ENCODE data around the gene CPHXL. TPM values are rescaled to one million over a fixed set of nuclear protein-coding genes. Genes with fewer than 3 reads are reported as not detected.

The CPHXL gene
- total RNA-seq, 1 experiment from 2014 or later = not detected

GRCh38 chr16:75710344-75710743 is 15.9 kb downstream of the CPHXL start:
- H3K27ac Mint-ChIP-seq (ENCODE audit: low read depth, unreplicated experiment) = no peak overlapping the region
- no peaks in the 10 kb centered on the region for H3K36me3 Mint-ChIP-seq (ENCODE audit: insufficient read depth, unreplicated experiment)
- H3K4me3 Mint-ChIP-seq (ENCODE audit: unreplicated experiment) = no peak overlapping the region
- H3K9me3 Mint-ChIP-seq (ENCODE audit: unreplicated experiment) = no peaks in the 10 kb centered on the region
- CTCF ChIA-PET = interaction anchor here (0.6 kb wide), 1 partner anchor 445 kb away, joined by 3 read pairs; no protein-coding TSS in a partner anchor
- intact Hi-C loops (cut with micrococcal nuclease) = no loop called here
- BruUV-seq (replicated peaks) = no TSS peak
- POLR2A ChIA-PET = no interaction called here
- no peaks in the 10 kb centered on the region for H3K4me1 Mint-ChIP-seq (ENCODE audit: insufficient read depth, unreplicated experiment)
- peaks cover 30% of the 10 kb centered on the region for H3K27me3 Mint-ChIP-seq (ENCODE audit: insufficient read depth, unreplicated experiment)
- DNase-seq (ENCODE audit: unreplicated experiment) = no peak
- TF ChIP-seq, protein P1, sequence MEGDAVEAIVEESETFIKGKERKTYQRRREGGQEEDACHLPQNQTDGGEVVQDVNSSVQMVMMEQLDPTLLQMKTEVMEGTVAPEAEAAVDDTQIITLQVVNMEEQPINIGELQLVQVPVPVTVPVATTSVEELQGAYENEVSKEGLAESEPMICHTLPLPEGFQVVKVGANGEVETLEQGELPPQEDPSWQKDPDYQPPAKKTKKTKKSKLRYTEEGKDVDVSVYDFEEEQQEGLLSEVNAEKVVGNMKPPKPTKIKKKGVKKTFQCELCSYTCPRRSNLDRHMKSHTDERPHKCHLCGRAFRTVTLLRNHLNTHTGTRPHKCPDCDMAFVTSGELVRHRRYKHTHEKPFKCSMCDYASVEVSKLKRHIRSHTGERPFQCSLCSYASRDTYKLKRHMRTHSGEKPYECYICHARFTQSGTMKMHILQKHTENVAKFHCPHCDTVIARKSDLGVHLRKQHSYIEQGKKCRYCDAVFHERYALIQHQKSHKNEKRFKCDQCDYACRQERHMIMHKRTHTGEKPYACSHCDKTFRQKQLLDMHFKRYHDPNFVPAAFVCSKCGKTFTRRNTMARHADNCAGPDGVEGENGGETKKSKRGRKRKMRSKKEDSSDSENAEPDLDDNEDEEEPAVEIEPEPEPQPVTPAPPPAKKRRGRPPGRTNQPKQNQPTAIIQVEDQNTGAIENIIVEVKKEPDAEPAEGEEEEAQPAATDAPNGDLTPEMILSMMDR (IDR thresholded peaks at IDR 0.05; ENCODE audit: unreplicated experiment) = no peak

- ChIA-PET POLR2A (no interaction called here), CTCF (interaction anchor here (0.6 to 0.7 kb wide), 2 partner anchors 48 to 1202 kb away, joined by 3 to 4 read pairs; no protein-coding TSS in a partner anchor)
- no TSS peak for BruUV-seq (replicated peaks)
- Mint-ChIP-seq H3K27me3 (ENCODE audit: insufficient read depth, unreplicated experiment) (no peaks in the 10 kb centered on the region), H3K36me3 (ENCODE audit: insufficient read depth, unreplicated experiment) (no peaks in the 10 kb centered on the region), H3K9me3 (ENCODE audit: unreplicated experiment) (no peaks in the 10 kb centered on the region), H3K4me3 (ENCODE audit: unreplicated experiment) (no peak overlapping the region), H3K4me1 (ENCODE audit: insufficient read depth, unreplicated experiment) (peaks cover 5% of the 10 kb centered on the region), H3K27ac (ENCODE audit: low read depth, unreplicated experiment) (no peak overlapping the region)
- peak; percentile 16 for DNase-seq (ENCODE audit: unreplicated experiment)
- TF ChIP-seq, protein P1 (IDR thresholded peaks at IDR 0.05; ENCODE audit: unreplicated experiment) = no peak
- intact Hi-C loops (cut with micrococcal nuclease) = loop anchor here (10.0 kb wide), 1 partner anchor 51 kb away; no protein-coding TSS in a partner anchor
Measured at GRCh38 chr16:75703306-75703705, 23.0 kb downstream of the CPHXL start.

- ChIA-PET POLR2A (no interaction called here), CTCF (no interaction called here)
- intact Hi-C loops (cut with micrococcal nuclease) = loop anchor here (10.0 kb wide), 1 partner anchor 53 kb away; no protein-coding TSS in a partner anchor
- H3K9me3 Mint-ChIP-seq (ENCODE audit: unreplicated experiment) = no peaks in the 10 kb centered on the region
- H3K27me3 Mint-ChIP-seq (ENCODE audit: insufficient read depth, unreplicated experiment) = no peaks in the 10 kb centered on the region
- H3K36me3 Mint-ChIP-seq (ENCODE audit: insufficient read depth, unreplicated experiment) = no peaks in the 10 kb centered on the region
- TF ChIP-seq, protein P1 (IDR thresholded peaks at IDR 0.05; ENCODE audit: unreplicated experiment) = no peak
- H3K4me1 Mint-ChIP-seq (ENCODE audit: insufficient read depth, unreplicated experiment) = peaks cover 5% of the 10 kb centered on the region
- DNase-seq (ENCODE audit: unreplicated experiment) = peak; percentile 47
- no peak overlapping the region for H3K27ac Mint-ChIP-seq (ENCODE audit: low read depth, unreplicated experiment)
- BruUV-seq (replicated peaks) = no TSS peak
- no peak overlapping the region for H3K4me3 Mint-ChIP-seq (ENCODE audit: unreplicated experiment)
Measured at GRCh38 chr16:75702242-75702641, 24.0 kb downstream of the CPHXL start.

- H3K4me1 Mint-ChIP-seq (ENCODE audit: insufficient read depth, unreplicated experiment) = peaks cover 5% of the 10 kb centered on the region
- H3K27ac Mint-ChIP-seq (ENCODE audit: low read depth, unreplicated experiment) = no peak within 1 kb of the TSS
- no peaks in the 10 kb centered on the region for H3K9me3 Mint-ChIP-seq (ENCODE audit: unreplicated experiment)
- ChIA-PET CTCF (no interaction called here), POLR2A (no interaction called here)
- BruUV-seq (replicated peaks) = no TSS peak
- TF ChIP-seq, protein P1 (IDR thresholded peaks at IDR 0.05; ENCODE audit: unreplicated experiment) = no peak
- intact Hi-C loops (cut with micrococcal nuclease) = loop anchor here (10.0 kb wide), 1 partner anchor 53 kb away; no protein-coding TSS in a partner anchor
- no peaks in the 10 kb centered on the region for H3K36me3 Mint-ChIP-seq (ENCODE audit: insufficient read depth, unreplicated experiment)
- H3K4me3 Mint-ChIP-seq (ENCODE audit: unreplicated experiment) = no peak within 1 kb of the TSS
- no peaks in the 10 kb centered on the region for H3K27me3 Mint-ChIP-seq (ENCODE audit: insufficient read depth, unreplicated experiment)
- no peak for DNase-seq (ENCODE audit: unreplicated experiment)
Measured at GRCh38 chr16:75701361-75701760, 24.9 kb downstream of the CPHXL start, which contains the start of gene DUXB. DUXB (minus strand) TSS chr16:75701461; CDS start chr16:75701418, 43 bp downstream.

All from MCF 10A (cell line).